Measurements from ENCODE around the gene LDLRAP1.

LDLRAP1 gene, protein sequence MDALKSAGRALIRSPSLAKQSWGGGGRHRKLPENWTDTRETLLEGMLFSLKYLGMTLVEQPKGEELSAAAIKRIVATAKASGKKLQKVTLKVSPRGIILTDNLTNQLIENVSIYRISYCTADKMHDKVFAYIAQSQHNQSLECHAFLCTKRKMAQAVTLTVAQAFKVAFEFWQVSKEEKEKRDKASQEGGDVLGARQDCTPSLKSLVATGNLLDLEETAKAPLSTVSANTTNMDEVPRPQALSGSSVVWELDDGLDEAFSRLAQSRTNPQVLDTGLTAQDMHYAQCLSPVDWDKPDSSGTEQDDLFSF

DNA sequence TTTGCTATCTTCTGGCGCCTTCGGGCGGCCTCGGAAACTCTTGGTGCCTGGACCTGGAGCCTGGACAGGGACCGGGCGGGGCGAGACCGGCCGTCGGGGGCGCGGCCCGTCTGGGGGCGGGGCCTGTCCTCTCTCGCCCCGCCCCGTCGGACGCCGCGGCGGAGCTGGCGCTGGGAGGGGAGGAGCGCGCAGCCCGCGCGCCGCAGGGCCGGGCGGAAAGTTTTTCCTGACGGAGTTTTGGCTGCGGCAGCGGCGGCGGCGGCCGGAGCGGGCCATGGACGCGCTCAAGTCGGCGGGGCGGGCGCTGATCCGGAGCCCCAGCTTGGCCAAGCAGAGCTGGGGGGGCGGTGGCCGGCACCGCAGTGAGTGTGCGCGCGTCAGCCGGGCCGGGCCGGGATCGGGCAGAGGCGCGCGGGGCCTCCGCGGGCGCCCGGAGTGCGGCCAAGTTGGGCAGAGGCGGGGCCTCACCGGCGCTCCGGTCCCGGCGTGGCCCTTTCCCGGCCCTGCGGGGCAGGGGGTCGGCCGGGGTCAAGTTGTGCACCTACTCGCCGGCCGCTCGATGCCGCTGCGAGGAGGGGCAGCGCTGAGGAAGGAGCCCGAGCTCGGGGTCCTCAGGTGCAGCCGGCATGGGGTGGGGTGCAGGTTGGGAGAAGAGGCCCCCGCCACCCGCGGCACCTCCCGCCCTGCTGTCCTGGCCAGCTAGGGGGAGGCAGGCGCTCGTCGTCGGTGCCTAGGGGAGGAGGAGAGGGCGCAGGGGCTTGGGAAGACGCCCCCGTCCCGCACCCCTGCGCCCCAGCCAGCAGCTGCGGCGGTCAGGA is at the start of gene LDLRAP1:
Gene LDLRAP1 (plus strand): TSS at position 182 of the 818 bp plus-strand sequence. CDS start 93 bp downstream, at position 275.
- DNase-seq = peak; percentile 88

DNA sequence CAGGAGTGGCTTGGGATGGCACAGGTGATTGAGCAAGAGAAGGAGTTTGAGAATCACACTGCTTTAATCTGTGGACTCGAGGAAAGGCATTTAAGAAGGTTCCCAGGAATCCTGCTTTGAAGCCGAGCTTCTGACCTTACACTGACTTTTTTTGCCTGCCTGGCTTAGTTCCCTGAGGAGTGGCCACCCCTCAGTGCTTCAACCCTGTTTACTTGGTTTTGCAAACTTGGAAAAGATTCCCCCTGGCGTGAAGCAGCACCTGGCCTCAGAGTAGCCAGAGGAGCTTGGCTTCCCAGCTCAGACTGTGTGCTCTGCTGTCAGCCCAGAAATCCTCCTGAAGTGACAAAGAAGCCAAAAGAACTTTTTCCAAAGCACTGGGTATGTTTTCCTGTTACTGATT is 48.5 kb upstream of the LDLRAP1 start:
- no peak for DNase-seq

DNA sequence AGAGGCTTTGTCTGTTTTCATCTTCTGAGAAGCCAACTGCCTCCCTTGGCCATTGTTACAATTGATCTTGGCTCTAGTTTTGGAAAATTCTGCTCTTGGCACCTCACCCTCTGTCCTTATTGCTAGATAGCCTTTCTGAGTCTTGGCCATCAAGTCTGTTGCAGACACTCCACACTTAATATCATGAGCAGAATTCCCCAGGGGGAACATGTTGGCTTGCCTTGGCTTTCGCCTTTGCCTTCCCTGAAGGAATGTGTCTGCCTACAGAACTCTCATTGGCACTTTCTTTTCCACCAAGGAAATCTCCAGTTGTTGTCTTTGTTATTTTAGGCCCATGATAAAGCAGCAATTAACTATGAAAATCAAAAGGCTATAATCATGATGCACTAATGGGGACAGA is 42.7 kb upstream of the LDLRAP1 start:
- DNase-seq = no peak

DNA sequence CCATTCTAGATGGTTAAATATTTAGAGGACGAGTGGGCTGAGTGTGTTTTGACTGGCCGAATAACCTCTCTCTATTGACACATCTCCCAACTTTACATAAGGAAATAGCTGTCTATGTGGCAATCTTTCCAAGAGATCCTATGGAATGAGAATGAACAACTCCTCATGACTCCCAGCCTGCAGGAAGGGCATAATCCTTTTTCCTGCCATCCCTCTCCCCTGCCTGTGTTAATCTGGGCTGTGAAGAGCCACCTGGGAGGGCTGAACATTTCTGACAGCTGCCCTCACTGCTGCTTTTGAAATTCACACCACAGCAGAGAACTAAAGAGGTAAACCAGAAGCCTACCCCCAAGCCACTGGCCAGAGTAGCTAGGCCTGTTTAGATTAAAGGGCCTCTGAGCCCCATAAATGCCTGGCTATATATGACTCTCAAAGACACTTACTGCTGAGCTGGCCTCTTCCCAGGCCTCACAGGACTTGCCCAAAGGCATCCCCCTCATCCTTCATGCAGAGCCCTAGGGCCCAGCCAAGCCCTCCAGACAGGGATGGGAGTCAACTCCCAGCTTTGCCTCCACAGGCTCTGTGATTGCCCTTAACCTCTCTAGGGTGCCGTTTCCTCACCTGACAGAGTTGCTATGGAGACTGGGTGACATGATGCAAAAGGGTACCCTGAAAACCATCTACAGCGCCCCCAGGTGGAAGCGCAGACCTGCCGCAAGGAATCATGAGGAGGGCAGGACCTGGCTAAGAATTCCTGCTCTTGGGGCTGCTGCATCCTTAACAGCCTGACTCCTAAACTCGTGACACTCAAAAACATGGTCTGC is 42.0 kb upstream of the LDLRAP1 start:
- peak; percentile 61 for DNase-seq

DNA sequence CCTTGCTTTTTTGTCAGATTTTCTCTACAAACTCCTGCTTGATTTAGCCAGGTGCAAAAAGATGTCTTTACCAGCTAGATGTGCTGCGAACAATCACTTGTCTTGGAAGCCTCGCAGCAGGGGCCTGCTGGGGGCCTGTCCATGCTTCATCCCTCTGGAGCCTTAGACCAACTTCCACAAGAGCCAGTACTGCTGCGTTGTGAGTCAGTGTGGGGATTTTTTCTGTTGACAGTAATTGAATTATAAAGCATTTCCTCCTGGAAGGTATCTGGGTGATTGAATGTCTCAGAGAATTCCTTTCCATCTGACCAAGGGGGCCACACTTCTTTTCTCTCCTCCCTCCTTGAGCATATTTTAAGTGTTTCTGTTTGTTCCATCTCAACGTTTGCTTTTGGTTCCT is 40.4 kb upstream of the LDLRAP1 start:
- no peak for DNase-seq

DNA sequence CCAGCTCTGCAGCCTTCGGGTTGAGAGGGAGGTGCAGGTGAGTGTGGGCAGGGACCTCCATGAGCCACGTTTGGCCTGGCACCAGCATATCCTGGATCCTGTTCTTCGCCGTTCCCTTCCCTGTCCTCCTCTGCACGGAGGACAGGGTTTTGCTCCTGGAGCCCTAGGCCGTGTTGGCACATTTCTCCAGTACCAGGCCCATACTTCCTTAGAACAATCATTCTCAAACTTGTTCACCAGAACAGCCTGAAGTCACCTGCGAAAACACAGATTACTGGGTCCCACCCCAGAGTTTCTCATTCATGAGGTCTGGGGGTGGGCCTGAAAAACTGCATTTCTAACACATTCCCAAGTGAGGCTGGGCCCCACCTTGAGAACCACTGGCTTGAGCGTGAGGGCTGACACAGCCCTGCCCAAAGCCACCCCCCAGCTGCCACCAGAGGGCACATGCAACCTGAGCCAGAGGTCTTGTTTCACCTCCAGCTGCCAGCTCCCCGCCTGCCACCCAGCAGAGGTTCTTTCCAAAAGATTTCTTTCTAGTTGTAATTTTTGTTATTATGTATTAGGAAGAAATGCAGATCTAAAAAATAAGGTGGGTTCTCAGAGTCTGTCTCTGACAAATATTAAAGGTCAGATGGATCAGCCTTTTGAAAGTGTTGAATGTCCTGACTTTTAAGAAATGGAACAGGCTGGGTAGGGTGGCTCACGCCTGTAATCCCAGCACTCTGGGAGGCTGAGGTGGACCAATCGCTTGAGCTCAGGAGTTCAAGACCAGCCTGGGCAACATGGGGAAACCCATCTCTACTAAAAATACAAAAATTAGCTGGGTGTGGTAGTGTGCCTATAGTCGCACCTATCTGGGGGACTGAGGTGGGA is 39.6 kb upstream of the LDLRAP1 start:
- DNase-seq = peak; percentile 88

DNA sequence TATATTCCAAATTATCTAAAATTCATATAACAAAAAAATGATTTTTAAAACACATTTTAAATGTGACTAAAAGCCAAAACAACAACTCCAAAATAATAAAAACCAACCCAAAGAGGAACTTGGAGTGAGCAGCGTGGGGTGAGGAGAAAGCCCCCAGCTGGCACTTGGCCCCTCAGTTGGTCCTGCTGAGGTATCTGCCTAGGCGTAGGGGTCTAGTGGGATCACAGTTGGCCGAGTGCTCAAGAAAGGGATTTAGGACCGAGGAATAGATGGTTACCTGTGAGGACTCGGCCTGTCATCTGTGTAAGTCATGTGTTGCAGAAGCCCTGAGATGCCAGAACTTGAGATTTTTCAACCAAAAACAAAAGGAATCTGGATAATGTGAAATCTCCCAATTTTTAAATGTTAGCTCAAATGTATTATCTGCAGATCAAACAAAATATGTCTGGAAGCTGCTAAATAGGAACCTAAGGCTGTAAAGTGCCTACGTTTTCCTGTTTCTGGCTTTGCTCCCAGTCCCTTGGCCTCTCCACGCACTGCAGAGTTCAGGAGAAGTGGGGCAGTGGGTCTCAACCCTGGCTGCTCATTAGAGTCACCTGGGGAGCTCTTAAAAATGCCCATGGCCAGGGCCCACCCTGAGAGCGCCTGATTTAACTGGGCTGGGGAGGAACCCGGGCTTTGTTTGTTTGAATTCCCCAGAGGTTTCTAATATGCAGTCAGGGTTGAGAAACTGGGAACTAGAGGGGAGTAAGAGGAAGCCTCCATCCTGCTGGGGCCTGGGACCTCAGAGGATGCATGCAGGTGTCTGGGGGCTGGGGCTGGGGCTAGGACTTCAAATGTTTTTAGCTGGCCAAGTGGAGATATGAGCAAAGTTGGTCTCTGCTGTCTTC is 38.5 kb upstream of the LDLRAP1 start:
- peak; percentile 53 for DNase-seq

DNA sequence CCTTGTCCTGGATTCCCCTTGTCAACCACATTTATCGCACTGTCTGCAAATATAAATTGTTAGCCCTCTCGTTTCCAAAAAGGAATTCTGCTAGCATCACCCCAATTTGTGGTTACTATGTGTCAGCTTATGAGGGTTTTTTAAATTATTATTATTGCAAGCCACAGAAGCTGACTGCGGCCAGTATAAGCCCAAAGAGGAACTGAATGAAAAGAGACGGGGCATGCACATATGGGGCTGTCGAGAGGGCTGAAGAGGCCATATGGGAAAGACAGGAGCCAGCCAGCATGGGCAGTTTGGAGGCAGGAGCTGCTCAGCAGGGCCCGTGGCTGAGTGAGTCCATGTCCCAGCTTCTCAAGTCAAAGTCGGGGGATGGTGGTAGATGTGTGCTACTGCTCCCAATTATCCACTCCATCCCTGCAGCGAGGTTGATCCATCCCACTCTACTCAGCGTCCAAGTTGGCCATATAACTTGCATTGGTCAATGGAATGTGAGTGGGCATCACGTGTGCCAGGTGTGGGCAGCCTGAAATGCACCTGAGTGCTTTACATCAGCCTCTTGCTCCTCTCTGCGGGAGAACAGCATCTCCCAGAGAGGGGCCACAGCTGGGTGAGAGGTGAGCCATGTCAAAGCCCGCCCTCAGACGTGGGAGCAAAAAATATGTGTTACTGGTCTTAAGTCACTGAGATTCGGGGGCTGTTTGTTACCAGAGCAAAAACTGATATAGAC is 37.6 kb upstream of the LDLRAP1 start:
- peak; percentile 46 for DNase-seq

GRCh38 chr1:25506566-25507463 is 36.6 kb upstream of the LDLRAP1 start:
- peak; percentile 64 for DNase-seq

GRCh38 chr1:25513666-25514065 is 29.7 kb upstream of the LDLRAP1 start:
- DNase-seq = peak; percentile 54

- peak; percentile 33 for DNase-seq
Observed at GRCh38 chr1:25515033-25515432, 28.4 kb upstream of the LDLRAP1 start.

- DNase-seq = no peak
Observed at GRCh38 chr1:25516686-25517085, 26.7 kb upstream of the LDLRAP1 start.

GRCh38 chr1:25517476-25518394 is 25.7 kb upstream of the LDLRAP1 start:
- DNase-seq = no peak

- DNase-seq = no peak
Observed at GRCh38 chr1:25519624-25520023, 23.8 kb upstream of the LDLRAP1 start.

DNA sequence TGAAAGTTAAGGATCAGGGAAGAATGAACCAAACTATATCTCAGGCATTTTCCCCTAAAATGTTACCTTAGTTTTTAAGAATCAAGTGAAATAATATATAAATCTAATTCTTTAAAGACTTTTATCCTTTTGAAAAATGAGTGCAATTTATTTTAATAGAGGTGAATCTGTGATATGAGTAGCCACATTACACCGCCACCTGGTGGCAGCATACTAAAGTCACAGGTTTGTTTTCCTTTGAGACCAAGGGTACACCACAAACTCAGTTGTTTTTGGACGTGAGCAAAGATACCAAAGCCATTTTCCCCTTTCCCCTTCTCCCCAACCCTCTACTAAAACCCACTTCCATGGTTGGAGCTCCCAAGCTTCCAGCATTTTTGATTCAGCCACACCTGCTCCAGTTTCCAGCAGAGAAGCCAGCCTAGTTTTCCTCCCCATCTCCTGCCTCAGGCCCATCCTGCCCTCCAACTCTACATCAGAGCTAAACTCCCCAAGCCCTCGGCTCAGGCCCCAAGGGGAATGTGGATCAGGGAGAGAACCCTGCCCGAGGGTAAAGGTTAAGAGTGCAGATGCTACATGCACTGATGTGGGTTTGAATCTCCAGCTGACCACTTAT is 22.9 kb upstream of the LDLRAP1 start:
- peak; percentile 89 for DNase-seq

GRCh38 chr1:25522031-25522655 is 21.3 kb upstream of the LDLRAP1 start:
- DNase-seq = no peak

- no peak for DNase-seq
Observed at GRCh38 chr1:25523542-25523941, 19.9 kb upstream of the LDLRAP1 start.
